HEK293 (cell line): ENCODE measurements around the gene USP12.
A peak's percentile ranks its signal among the peaks of the same experiment; 100 is the strongest.

Source experiments
- CTCF ChIA-PET: fragments of 350-600 bp; formaldehyde crosslinking; extraction: SDS; loops from one replicate; lab custom pipeline; 2021; ENCODE audit warnings: antibody characterized with exemption; lab: Yijun Ruan, JAX
- POLR2A ChIA-PET: fragments of 300-600 bp; formaldehyde crosslinking; extraction: SDS; loops from one replicate; lab custom pipeline; 2020; ENCODE audit warnings: antibody characterized with exemption, inconsistent platforms; lab: Yijun Ruan, JAX
- H3K27ac ChIP-seq: fragments of 200-500 bp; sonication (Bioruptor generic); 2 replicates; pipeline ENCODE4 v1.5.1; 2014; ENCODE audit warnings: low read depth, low read length, control low read depth, inconsistent platforms; ENCODE audit errors: extremely low read depth
- H3K36me3 ChIP-seq, 2 experiments: fragments of 200-500 bp in 1 of 2; sonication (Bioruptor generic) in 1 of 2; 1 replicate in 1 of 2; 2 replicates in 1 of 2; pipeline ENCODE4 v1.5.1; 2014 to 2017; ENCODE audit warnings: inconsistent platforms in 2 of 2, low read length in 2 of 2; ENCODE audit not compliant: control insufficient read depth in 2 of 2, insufficient read depth in 1 of 2
- H3K4me1 ChIP-seq: fragments of 200-500 bp; sonication (Bioruptor generic); 2 replicates; pipeline ENCODE4 v1.5.1; 2014; ENCODE audit warnings: mild to moderate bottlenecking, low read length, inconsistent platforms; ENCODE audit not compliant: control insufficient read depth, insufficient read depth
- H3K4me3 ChIP-seq: 2 replicates; pipeline ENCODE4 v1.5.1; 2011; ENCODE audit warnings: low read depth, mild to moderate bottlenecking, control low read depth, low read length, moderate library complexity
- H3K9me3 ChIP-seq: fragments of 200-500 bp; sonication (Bioruptor generic); 2 replicates; pipeline ENCODE4 v1.5.1; 2014; ENCODE audit warnings: low read depth, low read length, inconsistent platforms; ENCODE audit not compliant: control insufficient read depth, insufficient read depth
- OVOL3 ChIP-seq: fragments of 450-650 bp; formaldehyde crosslinking; IDR thresholded peaks from 2 replicates; pipeline ENCODE4 v1.5.1; 2016; ENCODE audit warnings: missing biosample characterization, missing genetic modification characterization
- PRDM10 ChIP-seq: fragments of 450-650 bp; formaldehyde crosslinking; IDR thresholded peaks from 2 replicates; pipeline ENCODE4 v1.5.1; 2016; ENCODE audit warnings: missing biosample characterization, missing genetic modification characterization
- PRDM2 ChIP-seq: fragments of 450-650 bp; formaldehyde crosslinking; IDR thresholded peaks from 2 replicates; pipeline ENCODE4 v1.5.1; 2016; ENCODE audit warnings: missing biosample characterization, missing genetic modification characterization, borderline replicate concordance
- ZNF140 ChIP-seq: fragments of 450-650 bp; formaldehyde crosslinking; IDR thresholded peaks from 2 replicates; pipeline ENCODE4 v1.5.1; 2016; ENCODE audit warnings: missing biosample characterization, missing genetic modification characterization
- ZNF202 ChIP-seq: fragments of 450-650 bp; formaldehyde crosslinking; IDR thresholded peaks from 2 replicates; pipeline ENCODE4 v1.5.1; 2016; ENCODE audit warnings: missing biosample characterization, missing genetic modification characterization, borderline replicate concordance
- ZNF24 ChIP-seq: fragments of 450-650 bp; formaldehyde crosslinking; IDR thresholded peaks from 2 replicates; pipeline ENCODE4 v1.5.1; 2016; ENCODE audit warnings: missing biosample characterization, missing genetic modification characterization
- ZNF37A ChIP-seq: fragments of 450-650 bp; IDR thresholded peaks from 2 replicates; pipeline ENCODE4 v1.5.1; 2018; ENCODE audit warnings: missing biosample characterization, missing genetic modification characterization
- ZNF518A ChIP-seq: fragments of 450-650 bp; formaldehyde crosslinking; conservative IDR thresholded peaks from 2 replicates; pipeline ENCODE4 v1.5.1; 2016; ENCODE audit warnings: low read depth, missing biosample characterization, missing genetic modification characterization
- ZXDB ChIP-seq: fragments of 450-650 bp; formaldehyde crosslinking; IDR thresholded peaks from 2 replicates; pipeline ENCODE4 v1.5.1; 2016; ENCODE audit warnings: missing biosample characterization, missing genetic modification characterization

Gene USP12

GRCh38 chr13:27160657-27161295, 10.8 kb downstream of the USP12 start:
- H3K36me3 ChIP-seq = no peaks in the 10 kb centered on the region; a peak in 1 of 3 replicates
- CTCF ChIA-PET = interaction anchor here (0.6 kb wide), 1 partner anchor 230 kb away, joined by 3 read pairs; no protein-coding TSS in a partner anchor
- no peaks in the 10 kb centered on the region for H3K4me1 ChIP-seq
- H3K27ac ChIP-seq = no peak overlapping the region
- POLR2A ChIA-PET = no interaction called here
- H3K9me3 ChIP-seq = no peaks in the 10 kb centered on the region
- H3K4me3 ChIP-seq = no peak overlapping the region
- no peak for TF ChIP-seq ZNF37A (tag by site-specific recombination)
- peak; percentile 58; the same call in 1 of the 2 replicates for TF ChIP-seq ZNF202 (tag by site-specific recombination)

GRCh38 chr13:27159806-27160563, 11.6 kb downstream of the USP12 start:
- Histone ChIP-seq H3K4me1 (no peaks in the 10 kb centered on the region), H3K27ac (no peak overlapping the region), H3K4me3 (no peak overlapping the region), H3K9me3 (no peaks in the 10 kb centered on the region), H3K36me3 (no peaks in the 10 kb centered on the region; a peak in 1 of 3 replicates)
- TF ChIP-seq ZNF140 (tag by site-specific recombination) (peak; percentile 98), ZNF518A (no peak)
- CTCF ChIA-PET = interaction anchor here (0.6 kb wide), 1 partner anchor 229 kb away, joined by 3 read pairs; no protein-coding TSS in a partner anchor
- POLR2A ChIA-PET = interaction anchor here (0.6 kb wide), 1 partner anchor 97 kb away, joined by 3 read pairs; no protein-coding TSS in a partner anchor

GRCh38 chr13:27158335-27158734, 13.3 kb downstream of the USP12 start:
- ChIA-PET CTCF (no interaction called here), POLR2A (no interaction called here)
- Histone ChIP-seq H3K27ac (no peak overlapping the region), H3K4me1 (0 out of 2 replicates have a peak, but pooled peaks cover 5% of the 10 kb centered on the region), H3K36me3 (no peaks in the 10 kb centered on the region; a peak in 1 of 3 replicates), H3K4me3 (no peak overlapping the region), H3K9me3 (no peaks in the 10 kb centered on the region)
- no peak for TF ChIP-seq ZXDB
- no peak for TF ChIP-seq OVOL3 (tag by site-specific recombination)
- TF ChIP-seq PRDM10 (tag by site-specific recombination) = 0 out of 2 replicates have a peak, but pooled peaks have one; percentile 8
- no peak for TF ChIP-seq PRDM2 (tag by site-specific recombination)
- no peak for TF ChIP-seq ZNF24 (tag by site-specific recombination)
